Fibroblast of skin of right biceps (primary cell): ENCODE results near the gene NPW.

Experiments
- DNase-seq: peaks from one replicate; pipeline ENCODE4 v3.0.0-alpha.2; 2013

NPW gene

GRCh38 chr16:2056077-2056476 is 36.5 kb downstream of the NPW start:
- no peak for DNase-seq

GRCh38 chr16:2056681-2057407 is 37.3 kb downstream of the NPW start:
- DNase-seq = no peak

- no peak for DNase-seq
Observed at GRCh38 chr16:2057438-2057837, 37.9 kb downstream of the NPW start.

- DNase-seq = no peak
Observed at GRCh38 chr16:2058420-2058819, 38.8 kb downstream of the NPW start.

- no peak for DNase-seq
Observed at GRCh38 chr16:2058872-2059271, 39.3 kb downstream of the NPW start.

- DNase-seq = no peak
Observed at GRCh38 chr16:2060346-2060745, 40.8 kb downstream of the NPW start.

GRCh38 chr16:2061023-2061422 is 41.4 kb downstream of the NPW start:
- no peak for DNase-seq

GRCh38 chr16:2061526-2061925 is 41.9 kb downstream of the NPW start:
- DNase-seq = no peak

GRCh38 chr16:2062801-2063200 is 43.2 kb downstream of the NPW start:
- no peak for DNase-seq

GRCh38 chr16:2063861-2064260 is 44.3 kb downstream of the NPW start:
- DNase-seq = no peak

GRCh38 chr16:2064368-2064945 is 44.9 kb downstream of the NPW start:
- DNase-seq = no peak

GRCh38 chr16:2066139-2066538 is 46.6 kb downstream of the NPW start:
- DNase-seq = no peak
